Activated CD4-positive, CD25-positive, alpha-beta regulatory T cell treated with anti-CD3 and anti-CD28 coated beads, Interleukin-2, amount 50 U/mL, for 16 hours (primary cell): Measurements from ENCODE around the gene GTF3C2.
"Not testable (repeated sequence)": the region's sequence is repeated elsewhere in the genome, so short reads cannot be mapped to it uniquely, and the experiment has no call there.

Experiments used
- DNase-seq: peaks from one replicate; pipeline ENCODE4 v3.0.0-alpha.2; 2020; ENCODE audit warnings: low read depth, low spot score

GTF3C2 gene

DNA sequence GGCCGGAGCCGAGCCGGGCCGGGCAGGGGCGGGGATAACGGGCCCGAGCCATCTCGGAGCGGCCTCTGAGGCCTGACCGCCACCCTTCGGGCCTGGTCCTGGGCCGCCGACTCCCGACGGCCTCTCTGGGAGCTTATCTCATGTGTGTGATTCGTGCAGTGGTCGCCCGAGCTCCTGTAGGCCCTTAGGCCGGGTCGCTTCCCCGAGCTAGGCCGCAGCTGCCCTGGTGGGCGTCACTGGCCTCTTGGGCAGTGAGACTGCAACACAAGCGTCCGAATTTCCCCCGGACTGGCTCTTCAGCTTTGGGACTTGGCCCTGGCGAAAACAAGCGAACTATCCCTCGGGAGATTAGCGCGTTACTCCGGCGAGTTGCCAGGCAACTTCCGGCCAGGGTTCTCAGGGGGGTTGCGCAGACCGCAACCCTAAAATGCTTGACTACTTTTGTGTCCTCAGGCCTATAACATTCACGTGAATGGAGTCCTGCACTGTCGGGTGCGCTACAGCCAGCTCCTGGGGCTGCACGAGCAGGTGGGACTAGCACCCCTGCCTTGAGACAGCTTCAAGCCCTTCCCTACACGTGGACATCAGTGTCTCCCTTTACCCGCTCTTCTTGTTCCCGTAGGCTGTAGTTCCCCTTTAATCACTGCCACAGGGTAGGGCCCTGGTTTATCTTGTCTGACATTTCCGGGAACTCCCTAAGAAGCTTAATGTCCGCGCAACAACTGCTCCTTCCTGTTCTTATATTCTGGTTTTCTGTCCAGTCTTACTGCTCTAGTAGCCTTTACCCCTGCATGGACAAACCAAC, 14.5 kb upstream of the GTF3C2 start:
- no peak for DNase-seq

DNA sequence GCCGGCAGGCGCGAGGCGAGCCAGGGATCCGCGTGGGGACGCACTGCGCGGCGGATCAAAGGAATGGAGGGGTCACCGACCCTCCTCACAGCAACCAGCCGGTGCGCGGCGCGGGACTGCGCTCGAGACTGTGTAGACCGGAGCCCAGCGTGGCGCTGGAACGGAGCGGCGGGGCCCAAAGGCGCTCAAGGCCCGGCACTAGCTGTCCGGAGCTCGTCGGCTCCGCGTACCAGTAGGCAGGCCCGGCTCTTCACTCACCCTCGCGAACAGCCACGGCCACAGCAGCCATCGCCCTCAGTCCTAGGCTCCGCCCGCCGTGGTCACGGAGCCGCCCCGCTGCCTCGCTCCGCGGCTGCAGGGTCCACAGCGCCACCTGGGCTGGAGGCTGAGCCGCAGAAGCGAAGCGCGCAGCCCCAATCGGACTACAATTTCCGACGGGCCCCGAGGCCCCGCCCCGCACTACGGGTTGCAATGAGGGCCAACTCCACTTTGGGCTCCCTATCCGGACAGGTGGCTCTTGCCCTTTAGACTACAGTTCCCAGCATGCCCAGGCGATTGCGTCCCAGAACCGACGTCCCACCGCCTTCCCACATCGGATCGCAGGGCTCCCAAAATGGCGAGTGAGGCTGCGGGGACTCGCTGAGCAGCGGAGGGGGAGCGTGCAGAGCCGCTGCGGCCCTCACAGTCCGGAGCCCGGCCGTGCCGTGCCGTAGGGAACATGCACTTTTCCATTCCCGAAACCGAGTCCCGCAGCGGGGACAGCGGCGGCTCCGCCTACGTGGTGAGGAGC, 13.7 kb upstream of the GTF3C2 start, which contains the start of the genes EIF2B4 and SNX17:
Gene EIF2B4, minus strand, starts transcription at position 313 of the 790 bp plus-strand sequence. Its CDS starts 24 bp downstream, at position 289.
Gene SNX17, plus strand, starts transcription at position 591 of the 790 bp plus-strand sequence. Its CDS starts 128 bp downstream, at position 719.
- DNase-seq, result peak; percentile 99

GRCh38 chr2:27369471-27370025, 13.0 kb upstream of the GTF3C2 start:
- DNase-seq, result no peak

DNA sequence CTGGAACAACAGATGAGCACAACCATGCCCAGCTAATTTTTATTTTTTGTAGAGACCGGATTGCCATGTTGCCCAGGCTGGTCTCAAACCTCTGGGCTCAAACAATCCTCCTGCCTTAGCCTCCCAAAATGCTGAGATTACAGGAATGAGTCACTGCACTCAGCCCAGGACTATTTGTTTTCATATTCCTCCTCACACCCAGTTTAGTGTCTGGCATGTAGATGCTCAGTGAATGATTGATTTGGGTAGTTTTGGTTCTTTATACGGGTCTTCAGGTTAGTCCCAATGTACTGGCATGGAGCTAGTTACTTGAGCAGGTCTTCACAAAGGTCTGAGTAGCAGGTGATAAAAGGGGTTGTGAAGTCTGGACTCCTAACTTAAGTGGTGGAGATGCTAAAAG, 7.4 kb upstream of the GTF3C2 start:
- no peak for DNase-seq

DNA sequence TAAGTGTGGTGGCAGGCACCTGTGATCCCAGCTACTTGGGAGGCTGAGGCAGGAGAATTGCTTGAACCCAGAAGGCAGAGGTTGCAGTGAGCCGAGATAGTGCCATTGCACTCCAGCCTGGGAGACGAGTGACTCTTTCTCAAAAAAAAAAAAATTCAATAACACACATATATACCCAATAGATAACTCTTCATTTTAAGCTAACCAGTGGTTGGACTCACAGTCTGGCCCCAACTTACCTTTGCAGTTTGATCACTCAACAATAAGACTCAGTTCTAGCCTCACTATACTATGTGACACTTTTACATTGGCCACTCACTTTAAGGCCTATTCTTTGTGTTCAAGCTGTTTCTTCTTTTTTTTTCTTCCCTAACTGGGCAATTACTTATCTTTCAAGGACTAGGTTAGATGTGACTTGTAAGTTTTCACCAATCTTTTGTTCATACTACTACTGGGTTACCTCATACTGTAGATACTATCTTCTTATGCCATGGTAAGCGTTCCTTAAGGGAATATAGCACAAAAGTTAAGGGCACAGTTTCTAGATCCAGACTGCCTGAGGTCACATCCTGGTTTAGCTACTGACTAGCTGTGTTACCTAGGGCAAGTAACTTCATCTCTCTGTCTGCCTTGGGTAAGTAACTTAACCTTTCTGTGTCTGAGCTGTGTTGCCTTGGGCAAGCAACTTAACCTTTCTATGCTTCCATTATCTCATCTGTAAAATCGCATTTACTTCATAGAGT, 6.3 kb upstream of the GTF3C2 start:
- DNase-seq, result no peak

GRCh38 chr2:27356056-27356381, 545 bp downstream of the GTF3C2 start:
- no peak for DNase-seq

DNA sequence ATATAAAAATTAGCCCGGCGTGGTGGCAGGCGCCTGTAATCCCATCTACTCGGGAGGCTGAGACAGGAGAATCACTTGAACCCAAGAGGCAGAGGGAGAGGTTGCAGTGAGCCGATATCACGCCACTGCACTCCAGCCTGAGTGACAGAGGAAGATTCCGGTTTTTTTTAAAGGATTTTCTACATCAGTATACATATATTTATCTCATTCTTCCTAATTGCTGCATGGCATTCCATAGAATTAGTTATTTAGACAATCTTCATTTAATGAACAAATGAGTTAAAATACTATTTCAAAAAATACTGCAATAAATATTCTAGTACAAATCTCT, 2.0 kb downstream of the GTF3C2 start:
- DNase-seq, result no peak

DNA sequence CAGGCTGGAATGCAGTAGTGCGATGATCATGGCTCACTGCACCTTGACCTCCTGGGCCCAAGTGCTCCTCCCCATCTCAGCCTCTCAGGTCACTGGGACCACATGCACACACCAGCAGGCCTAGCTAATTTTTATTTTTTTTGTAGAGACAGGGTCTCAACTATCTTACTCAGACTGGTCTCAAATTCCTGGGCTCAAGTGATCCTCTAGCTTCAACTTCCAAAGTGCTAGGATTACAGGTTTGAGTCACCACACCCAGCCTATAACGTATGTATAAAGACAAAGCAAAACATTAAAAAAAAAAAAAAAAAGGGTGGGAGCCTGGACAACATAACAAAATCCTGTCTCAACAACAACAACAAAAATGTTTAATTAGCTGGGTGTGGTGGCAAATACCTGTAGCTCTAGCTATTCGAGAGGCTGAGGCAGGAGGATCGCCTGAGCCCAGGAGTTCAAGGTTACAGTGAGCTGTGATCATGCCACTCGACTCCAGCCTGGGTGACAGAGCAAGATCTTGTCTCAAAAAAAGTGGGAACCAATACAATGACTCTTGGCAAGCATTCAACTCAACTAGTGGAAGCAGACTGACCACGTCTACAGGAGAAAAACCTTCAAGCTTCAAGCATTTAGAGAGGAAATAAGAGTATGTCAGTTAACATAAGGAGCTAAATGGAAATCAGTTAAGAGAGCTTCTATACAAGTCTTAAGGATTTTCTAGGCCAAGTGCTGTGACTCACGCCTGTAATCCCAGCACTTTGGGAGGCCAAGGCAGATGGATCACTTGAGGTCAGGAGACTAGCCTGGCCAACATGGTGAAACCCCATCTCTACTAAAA, 2.6 kb downstream of the GTF3C2 start:
- no peak for DNase-seq

DNA sequence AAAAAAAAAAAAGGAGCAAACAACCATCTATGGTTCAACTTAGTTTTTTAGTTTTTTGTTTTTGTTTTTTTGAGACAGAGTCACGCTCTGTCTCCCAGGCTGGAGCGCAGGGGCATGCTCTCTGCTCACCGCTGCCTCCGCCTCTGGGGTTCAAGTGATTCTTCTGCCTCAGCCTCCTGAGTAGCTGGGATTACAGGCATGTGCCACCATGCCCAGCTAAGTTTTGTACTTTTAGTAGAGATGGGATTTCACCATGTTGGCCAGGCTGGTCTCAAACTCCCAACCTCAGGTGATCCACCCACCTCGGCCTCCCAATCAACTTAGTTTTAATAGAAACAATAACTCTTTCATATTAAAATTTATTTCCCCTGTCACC, 3.2 kb downstream of the GTF3C2 start:
- DNase-seq, result not testable (repeated sequence)

DNA sequence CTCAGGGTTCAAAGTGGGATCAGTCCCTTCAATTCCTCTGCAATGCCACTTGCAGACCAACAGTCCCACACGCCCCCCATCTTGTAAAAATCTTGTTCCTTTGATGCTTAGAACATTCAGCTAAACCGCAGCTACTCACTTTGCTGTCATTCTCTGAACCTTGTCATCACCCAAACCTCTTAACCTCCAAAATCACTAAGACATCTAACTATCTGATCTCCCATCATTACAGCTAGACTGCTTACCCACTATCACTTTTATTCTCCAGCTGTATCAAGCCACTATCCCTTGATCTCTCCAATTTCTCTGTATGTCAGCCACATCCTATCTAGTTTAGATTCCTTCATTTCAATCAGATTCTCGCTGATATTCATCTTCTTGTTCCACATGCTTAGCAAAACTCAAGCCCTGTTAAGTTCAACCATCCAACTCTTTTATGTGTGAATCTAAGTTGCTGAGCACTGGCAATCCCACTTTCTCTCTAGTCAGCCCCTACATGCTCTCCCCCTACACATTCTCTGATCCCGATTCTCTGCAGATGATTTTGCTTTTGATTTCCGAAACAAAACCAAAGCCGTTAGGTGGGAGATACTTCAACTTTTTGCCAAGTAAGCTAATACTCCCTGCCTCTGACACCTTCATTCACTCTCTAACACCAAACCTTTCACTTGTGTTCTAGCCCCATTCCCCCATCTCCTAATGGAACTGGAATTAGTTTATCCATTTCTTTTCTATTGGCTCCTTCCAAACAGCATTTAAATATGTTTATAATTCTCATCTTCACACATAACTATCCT, 4.6 kb downstream of the GTF3C2 start:
- no peak for DNase-seq

- no peak for DNase-seq
Observed at GRCh38 chr2:27350106-27350693, 6.4 kb downstream of the GTF3C2 start.

GRCh38 chr2:27347641-27348040, 8.9 kb downstream of the GTF3C2 start:
- DNase-seq, result no peak

- no peak for DNase-seq
Observed at GRCh38 chr2:27336173-27336572, 20.4 kb downstream of the GTF3C2 start.

GRCh38 chr2:27335311-27335710, 21.3 kb downstream of the GTF3C2 start:
- DNase-seq, result no peak

GRCh38 chr2:27324720-27325119, 31.8 kb downstream of the GTF3C2 start:
- no peak for DNase-seq

GRCh38 chr2:27323596-27324285, 32.8 kb downstream of the GTF3C2 start:
- DNase-seq, result no peak

GRCh38 chr2:27322766-27323595, 33.6 kb downstream of the GTF3C2 start, which contains the start of gene MPV17:
Gene MPV17, minus strand, starts transcription at chr2:27323097. Its CDS starts 580 bp downstream, at chr2:27322517.
- DNase-seq, result peak; percentile 75

GRCh38 chr2:27322301-27322765, 34.2 kb downstream of the GTF3C2 start:
- no peak for DNase-seq
